OCI-LY7 (cell line): ENCODE measurements around the gene MAOB.

Source experiments
- EZH2phosphoT487 ChIP-seq: fragments of 200-600 bp; sonication (generic); IDR thresholded peaks from 2 replicates; pipeline ENCODE4 v1.6.1; 2018; ENCODE audit warnings: low read depth, borderline replicate concordance, mild to moderate bottlenecking, mixed run types, antibody characterized with exemption, low read length, moderate library complexity, mixed read lengths
- TF ChIP-seq, protein P1 (sequence below): fragments of 200-600 bp; sonication (generic); conservative IDR thresholded peaks from 2 replicates; pipeline ENCODE4 v1.5.1; 2014; ENCODE audit warnings: mild to moderate bottlenecking, antibody characterized with exemption, low read length, moderate library complexity, mixed read lengths

DNA sequence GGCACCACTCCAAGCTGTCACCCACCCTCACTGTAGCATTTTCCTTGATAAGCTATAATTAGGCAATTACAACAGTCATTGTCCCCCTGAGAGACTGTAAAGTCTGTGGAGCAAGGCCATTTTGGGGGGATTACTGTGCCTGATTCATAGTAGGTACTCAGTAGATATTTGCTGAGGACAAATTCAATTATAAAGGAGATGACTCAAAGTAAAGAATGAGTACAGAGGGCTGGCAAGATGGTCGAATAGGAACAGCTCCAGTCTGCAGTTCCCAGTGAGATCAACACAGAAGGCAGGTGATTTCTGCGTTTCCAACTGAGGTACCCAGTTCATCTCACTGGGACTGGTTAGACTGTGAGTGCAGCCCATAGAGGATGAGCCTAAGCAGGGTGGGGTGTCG lies 42.0 kb downstream of the MAOB start:
- TF ChIP-seq, protein P1, sequence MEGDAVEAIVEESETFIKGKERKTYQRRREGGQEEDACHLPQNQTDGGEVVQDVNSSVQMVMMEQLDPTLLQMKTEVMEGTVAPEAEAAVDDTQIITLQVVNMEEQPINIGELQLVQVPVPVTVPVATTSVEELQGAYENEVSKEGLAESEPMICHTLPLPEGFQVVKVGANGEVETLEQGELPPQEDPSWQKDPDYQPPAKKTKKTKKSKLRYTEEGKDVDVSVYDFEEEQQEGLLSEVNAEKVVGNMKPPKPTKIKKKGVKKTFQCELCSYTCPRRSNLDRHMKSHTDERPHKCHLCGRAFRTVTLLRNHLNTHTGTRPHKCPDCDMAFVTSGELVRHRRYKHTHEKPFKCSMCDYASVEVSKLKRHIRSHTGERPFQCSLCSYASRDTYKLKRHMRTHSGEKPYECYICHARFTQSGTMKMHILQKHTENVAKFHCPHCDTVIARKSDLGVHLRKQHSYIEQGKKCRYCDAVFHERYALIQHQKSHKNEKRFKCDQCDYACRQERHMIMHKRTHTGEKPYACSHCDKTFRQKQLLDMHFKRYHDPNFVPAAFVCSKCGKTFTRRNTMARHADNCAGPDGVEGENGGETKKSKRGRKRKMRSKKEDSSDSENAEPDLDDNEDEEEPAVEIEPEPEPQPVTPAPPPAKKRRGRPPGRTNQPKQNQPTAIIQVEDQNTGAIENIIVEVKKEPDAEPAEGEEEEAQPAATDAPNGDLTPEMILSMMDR, result no peak
- no peak for TF ChIP-seq EZH2phosphoT487
